ENCODE results near the gene RAMAC.
A peak's percentile ranks its signal among the peaks of the same experiment; 100 is the strongest.

RAMAC gene

DNA sequence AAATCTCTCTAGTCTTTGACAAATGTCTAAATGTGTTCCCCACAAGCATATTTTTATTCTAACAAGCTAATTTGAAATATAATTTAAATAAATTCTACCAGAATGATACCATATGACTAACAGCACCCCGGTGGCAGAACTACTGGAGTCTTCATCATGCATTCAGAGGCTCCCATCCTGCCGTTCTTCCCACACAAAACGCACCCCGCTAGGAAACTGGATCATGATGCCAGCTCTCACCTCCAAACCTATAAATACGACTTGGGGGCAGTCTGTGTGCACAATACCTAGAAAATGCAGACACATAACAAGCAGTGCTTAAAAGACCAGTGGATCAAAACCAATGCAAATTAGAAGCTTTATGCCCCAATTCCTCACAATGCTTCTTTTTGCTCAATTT, 42.0 kb upstream of the RAMAC start:
- TF ChIP-seq NFIC (IDR thresholded peaks at IDR 0.05) (no peak), RAD21 (IDR thresholded peaks at IDR 0.05; ENCODE audit: low read depth) (no peak), FOXM1 (IDR thresholded peaks at IDR 0.05; ENCODE audit: borderline replicate concordance, low read depth) (no peak), TCF12 (IDR thresholded peaks at IDR 0.05; ENCODE audit: low read depth) (no peak), TEAD4 (IDR thresholded peaks at IDR 0.05) (no peak), EGR1 (IDR thresholded peaks at IDR 0.05) (no peak), CREB1 (IDR thresholded peaks at IDR 0.05; ENCODE audit: low read depth) (no peak), YY1 (IDR thresholded peaks at IDR 0.05; ENCODE audit: low read depth) (no peak), REST (IDR thresholded peaks at IDR 0.05; ENCODE audit: low read depth) (no peak), ZBTB7A (IDR thresholded peaks at IDR 0.05; ENCODE audit: low read depth) (no peak), USF1 (IDR thresholded peaks at IDR 0.05) (no peak), CEBPB (IDR thresholded peaks at IDR 0.05) (no peak), EP300 (IDR thresholded peaks at IDR 0.05; ENCODE audit: borderline replicate concordance) (no peak), TAF1 (IDR thresholded peaks at IDR 0.05; ENCODE audit: low read depth) (no peak), MAX (IDR thresholded peaks at IDR 0.05) (no peak)

DNA sequence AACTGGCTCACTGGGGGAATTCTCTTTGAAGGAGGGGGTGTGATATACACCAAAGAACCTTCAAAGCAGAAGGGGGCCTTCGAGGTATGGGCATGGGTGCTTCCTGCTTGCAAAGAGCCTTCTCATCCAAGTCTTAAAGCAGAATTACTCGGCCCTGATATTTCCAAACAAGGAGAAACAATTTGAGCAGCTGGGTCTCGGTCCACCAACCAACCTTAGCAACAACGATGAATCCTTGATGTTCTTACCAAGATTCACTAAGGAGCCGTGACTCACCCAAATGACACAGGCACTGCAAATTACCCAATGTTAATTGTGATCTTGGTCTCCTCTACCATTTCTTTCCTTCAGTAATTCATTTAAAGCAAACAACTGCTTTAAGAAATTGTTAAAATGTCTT, 41.2 kb upstream of the RAMAC start:
- TF ChIP-seq TCF12 (IDR thresholded peaks at IDR 0.05; ENCODE audit: low read depth): peak; percentile 58
- TF ChIP-seq REST (IDR thresholded peaks at IDR 0.05; ENCODE audit: low read depth): no peak
- 0 out of 2 replicates have a peak, but pooled peaks have one; percentile 37 for TF ChIP-seq EP300 (IDR thresholded peaks at IDR 0.05; ENCODE audit: borderline replicate concordance)
- TF ChIP-seq USF1 (IDR thresholded peaks at IDR 0.05): no peak
- TF ChIP-seq CEBPB (IDR thresholded peaks at IDR 0.05): peak; percentile 14; the same call in 1 of the 2 replicates

GRCh38 chr15:82945326-82945725, 40.7 kb upstream of the RAMAC start:
- no peak for TF ChIP-seq ZBTB7A (IDR thresholded peaks at IDR 0.05; ENCODE audit: low read depth)
- no peak for TF ChIP-seq EGR1 (IDR thresholded peaks at IDR 0.05)
- no peak for TF ChIP-seq RAD21 (IDR thresholded peaks at IDR 0.05; ENCODE audit: low read depth)

DNA sequence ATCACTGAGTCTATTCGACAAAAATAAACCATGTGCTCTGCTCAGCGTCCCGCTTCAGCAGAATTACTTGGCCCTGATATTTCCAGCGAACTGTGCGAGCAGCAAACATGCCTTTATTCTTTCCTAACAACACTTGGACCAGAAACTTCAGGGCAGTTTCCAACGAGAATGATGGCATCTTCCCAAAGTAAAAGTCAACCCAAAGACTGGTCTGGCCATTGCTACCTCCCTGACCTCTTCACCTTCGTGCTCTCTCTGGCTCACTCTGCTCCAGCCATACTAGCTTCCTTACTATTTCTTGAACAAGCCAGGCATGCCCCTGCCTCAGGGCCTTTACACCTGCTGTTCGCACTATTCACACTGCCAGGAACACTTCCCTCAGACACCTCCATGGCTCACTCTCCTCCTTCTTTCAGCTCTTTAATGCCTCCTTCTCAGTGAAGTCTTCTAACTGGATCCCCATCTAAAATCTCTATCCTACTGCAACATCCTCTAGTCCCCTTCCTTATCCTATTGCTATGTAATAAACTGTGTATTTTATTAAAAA, 39.8 kb upstream of the RAMAC start:
- TF ChIP-seq RAD21 (IDR thresholded peaks at IDR 0.05; ENCODE audit: low read depth) (no peak), EGR1 (IDR thresholded peaks at IDR 0.05) (no peak), USF1 (IDR thresholded peaks at IDR 0.05) (no peak), TCF12 (IDR thresholded peaks at IDR 0.05; ENCODE audit: low read depth) (no peak), MAX (IDR thresholded peaks at IDR 0.05) (no peak), EP300 (IDR thresholded peaks at IDR 0.05; ENCODE audit: borderline replicate concordance) (no peak), YY1 (IDR thresholded peaks at IDR 0.05; ENCODE audit: low read depth) (no peak), FOXM1 (IDR thresholded peaks at IDR 0.05; ENCODE audit: borderline replicate concordance, low read depth) (no peak), CEBPB (IDR thresholded peaks at IDR 0.05) (no peak), CREB1 (IDR thresholded peaks at IDR 0.05; ENCODE audit: low read depth) (no peak), NFIC (IDR thresholded peaks at IDR 0.05) (no peak), TAF1 (IDR thresholded peaks at IDR 0.05; ENCODE audit: low read depth) (no peak), ZBTB7A (IDR thresholded peaks at IDR 0.05; ENCODE audit: low read depth) (no peak), REST (IDR thresholded peaks at IDR 0.05; ENCODE audit: low read depth) (no peak), TEAD4 (IDR thresholded peaks at IDR 0.05) (no peak)

Measured in Ishikawa (cell line).